GM12878 (cell line): ENCODE data around the gene TMPRSS13. TPM values are rescaled to one million over a fixed set of nuclear protein-coding genes. Genes with fewer than 3 reads are reported as not detected.

ENCODE experiments used
- ATAC-seq: fragments of 200-7000 bp; cut with Tn5 transposase; 3 replicates; pipeline ENCODE4 v1.9.1; 2020; ENCODE audit warnings: mild to moderate bottlenecking, moderate library complexity
- BruUV-seq: library from RNA; stranded (reverse); fragments of 400-500 nt; replicated peaks from 2 replicates; lab custom pipeline; 2021; lab: Mats Ljungman, UMichigan
- CTCF ChIA-PET: fragments of 300-600 bp; sonication (Branson Sonifier 250); formaldehyde crosslinking; extraction: SDS; loops from one replicate; lab custom pipeline; 2021; ENCODE audit warnings: inconsistent platforms; lab: Yijun Ruan, JAX
- POLR2A ChIA-PET: fragments of 350-600 bp; formaldehyde crosslinking; extraction: SDS; loops from one replicate; lab custom pipeline; 2021; ENCODE audit warnings: inconsistent platforms; lab: Charles Lee
- RAD21 ChIA-PET: fragments of 300-600 bp; sonication (Branson Sonifier 250); formaldehyde crosslinking; loops from one replicate; lab custom pipeline; 2023; ENCODE audit warnings: antibody characterized with exemption; ENCODE audit not compliant: unreplicated experiment; lab: Charles Lee
- SMC1A ChIA-PET: fragments of 300-600 bp; sonication (Branson Sonifier 250); formaldehyde crosslinking; loops from one replicate; lab custom pipeline; 2023; ENCODE audit not compliant: unreplicated experiment, uncharacterized antibody; lab: Charles Lee
- DNase-seq: peaks from one replicate; pipeline ENCODE4 v3.0.0-alpha.2; 2011; ENCODE audit warnings: low read depth, low spot score
- FAIRE-seq: peaks from 3 replicates; lab custom pipeline; 2011; peaks lifted over from hg19 to GRCh38; lab: Jason Lieb, UNC
- H2AFZ ChIP-seq: 2 replicates; pipeline ENCODE4 v1.6.0; 2011; ENCODE audit warnings: low read depth, low read length, control low read depth; ENCODE audit not compliant: control insufficient read depth
- H3K27ac ChIP-seq: 2 replicates; pipeline ENCODE4 v1.5.1; 2011; ENCODE audit warnings: control low read depth; ENCODE audit not compliant: control insufficient read depth, insufficient read depth
- H3K27me3 ChIP-seq, 2 experiments: replicated peaks in 1 of 2; 2 replicates each; pipeline versions ENCODE4 v1.6.0 to v1.6.1; 2011; ENCODE audit warnings: low read length in 1 of 2; ENCODE audit not compliant: control insufficient read depth in 2 of 2, insufficient read depth in 2 of 2
- H3K36me3 ChIP-seq, 2 experiments: 2 replicates each; pipeline ENCODE4 v1.5.1; 2011; ENCODE audit warnings: low read length in 1 of 2; ENCODE audit not compliant: control insufficient read depth in 2 of 2, insufficient read depth in 2 of 2
- H3K4me1 ChIP-seq: 2 replicates; pipeline ENCODE4 v1.6.1; 2011; ENCODE audit warnings: mild to moderate bottlenecking, low read length, moderate library complexity, mixed read lengths; ENCODE audit not compliant: control insufficient read depth, insufficient read depth
- H3K4me2 ChIP-seq: 2 replicates; pipeline ENCODE4 v1.6.0; 2011; ENCODE audit warnings: control low read depth; ENCODE audit not compliant: control insufficient read depth, insufficient read depth
- H3K4me3 ChIP-seq: fragments of 200-600 bp; sonication (generic); 2 replicates; pipeline ENCODE4 v1.5.1; 2016
- H3K79me2 ChIP-seq: 2 replicates; pipeline ENCODE4 v1.6.0; 2011; ENCODE audit warnings: low read length; ENCODE audit not compliant: control insufficient read depth, insufficient read depth
- H3K9ac ChIP-seq: 2 replicates; pipeline ENCODE4 v1.8.0; 2011; ENCODE audit warnings: low read length, control low read depth, mixed read lengths; ENCODE audit not compliant: control insufficient read depth, insufficient read depth
- H3K9me3 ChIP-seq: replicated peaks from 3 replicates; pipeline ENCODE4 v1.5.1; 2011; ENCODE audit warnings: mild to moderate bottlenecking, low read length; ENCODE audit not compliant: control insufficient read depth, insufficient read depth
- H4K20me1 ChIP-seq: 2 replicates; pipeline ENCODE4 v1.6.0; 2011; ENCODE audit not compliant: control insufficient read depth, insufficient read depth
- CHD1 ChIP-seq: IDR thresholded peaks from 2 replicates; pipeline ENCODE4 v1.6.1; 2012; ENCODE audit warnings: low read depth, low read length, improper control_type of control experiment
- CHD4 ChIP-seq: fragments of 200-600 bp; sonication (generic); IDR thresholded peaks from 2 replicates; pipeline ENCODE4 v1.6.1; 2016; ENCODE audit warnings: mild to moderate bottlenecking
- CREM ChIP-seq: IDR thresholded peaks from 2 replicates; pipeline ENCODE4 v1.6.1; 2014; ENCODE audit warnings: antibody characterized with exemption, low read depth
- EED ChIP-seq: sonication (generic); IDR thresholded peaks from 2 replicates; pipeline ENCODE4 v1.6.1; 2016; ENCODE audit warnings: antibody characterized with exemption, low read depth
- HDAC6 ChIP-seq: fragments of 200-600 bp; sonication (generic); IDR thresholded peaks from one replicate; pipeline ENCODE4 v1.8.0; 2017; ENCODE audit warnings: antibody characterized with exemption; ENCODE audit not compliant: unreplicated experiment
- RUNX3 ChIP-seq: IDR thresholded peaks from 2 replicates; pipeline ENCODE4 v1.6.1; 2012; ENCODE audit warnings: low read length, inconsistent platforms
- SIN3A ChIP-seq: IDR thresholded peaks from 2 replicates; pipeline ENCODE4 v1.6.1; 2012; ENCODE audit warnings: low read depth, low read length, improper control_type of control experiment
- TBL1XR1 ChIP-seq: IDR thresholded peaks from 2 replicates; pipeline ENCODE4 v1.6.1; 2012; ENCODE audit warnings: low read depth, low read length, improper control_type of control experiment
- WGBS: methylation state at CpG from one replicate; pipeline ENCODE4 v1.1.6; 2016; ENCODE audit warnings: low lambda C conversion rate; ENCODE audit not compliant: insufficient replicate concordance, insufficient coverage; ENCODE audit errors: missing lambda C conversion rate; 5-methylcytosine and 5-hydroxymethylcytosine counted together
- in situ Hi-C: fragments of 300-500 bp; cut with MboI; formaldehyde crosslinking; loops from 9 replicates; pipeline ENCODE4 v1.14.3; 2018; ENCODE audit warnings: mixed read lengths
- intact Hi-C: fragments of 100-400 bp; cut with micrococcal nuclease; formaldehyde crosslinking; loops from one replicate; pipeline ENCODE4 v1.14.2; 2022; ENCODE audit not compliant: unreplicated experiment
- polyA plus RNA-seq, 11 experiments: library from polyadenylated mRNA; depleted of rRNA in 4 of 11; unstranded in 6 of 11; stranded (reverse) in 5 of 11; fragments of >200 nt; fragmentation: Nextera tagmentation in 4 of 11; fragmentation: Illumina TruSeq in 1 of 11; extraction: Ambion mirVana in 4 of 11; extraction: Trizol in 1 of 11; gene quantifications; 1 replicate in 1 of 11; 2 replicates in 10 of 11; pipeline versions ENCODE4 v1.2.1 to v1.2.3, GENCODE V29; 2011 to 2016; ENCODE audit warnings: inconsistent platforms in 2 of 11, missing spikeins in 2 of 11, low read depth in 1 of 11
- total RNA-seq, 4 experiments: library from RNA; depleted of rRNA in 3 of 4; stranded (reverse); fragments of >200 nt in 3 of 4; fragmentation: Illumina TruSeq in 1 of 4; extraction: Trizol in 1 of 4; gene quantifications; 2 replicates each; pipeline versions ENCODE4 v1.2.1 to v1.2.3, GENCODE V29; 2013 to 2021
- TF ChIP-seq, protein P1 (sequence below): IDR thresholded peaks from 2 replicates; pipeline ENCODE4 v1.6.1; 2012; ENCODE audit warnings: mild to moderate bottlenecking, low read depth, low read length
- TF ChIP-seq, protein P2 (sequence below): fragments of 450-650 bp; IDR thresholded peaks from 2 replicates; pipeline ENCODE4 v1.6.1; 2016; ENCODE audit warnings: mild to moderate bottlenecking
- TF ChIP-seq, protein P3 (sequence below): IDR thresholded peaks from 2 replicates; pipeline ENCODE4 v1.6.1; 2011; ENCODE audit warnings: borderline replicate concordance, low read depth, mild to moderate bottlenecking, moderate library complexity, mixed read lengths, low read length; ENCODE audit not compliant: insufficient read depth; ENCODE audit errors: extremely low read length

The TMPRSS13 gene
- total and polyA plus RNA-seq, 10 of the 15 experiments (the other 5 are each of a cell fraction or from before 2014, with no cell fraction given) = 0.05 to 0.50 (median 0.26) TPM; not detected in 2

DNA sequence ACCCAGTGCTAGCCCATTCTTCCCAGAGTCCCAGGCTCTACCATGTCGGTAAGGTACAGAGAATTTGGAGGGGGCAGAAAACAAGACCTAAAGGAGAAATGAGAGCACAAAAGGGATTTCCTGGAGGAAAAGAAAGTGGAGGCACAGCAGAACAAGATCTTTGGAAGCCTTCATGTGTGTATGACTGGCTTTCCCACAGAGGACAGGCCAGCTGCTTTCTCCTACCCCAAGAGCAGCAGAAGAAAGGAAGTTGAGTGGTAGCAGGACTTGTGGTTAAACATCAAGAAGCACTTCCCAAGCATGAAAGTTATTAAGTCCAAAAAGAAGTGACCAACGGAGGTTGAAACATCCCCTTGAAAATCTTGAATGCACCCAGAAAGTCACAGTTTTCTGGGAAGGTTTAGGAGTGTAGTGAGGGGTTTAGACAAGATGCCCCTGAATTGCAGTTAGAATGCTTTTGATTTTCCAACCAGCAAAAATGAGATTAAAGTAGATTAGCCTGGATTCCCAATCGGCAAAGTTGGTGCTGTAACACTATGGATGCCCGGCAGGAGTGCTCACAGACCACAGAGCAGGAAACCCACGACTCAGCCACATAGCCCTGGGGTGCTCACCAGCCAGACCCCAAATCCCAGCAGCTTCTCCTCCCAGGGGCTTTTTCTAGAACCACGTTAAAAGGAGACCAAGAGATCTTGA, 608 bp downstream of the TMPRSS13 start:
- no peak overlapping the region for H3K9ac ChIP-seq
- RAD21 ChIA-PET = interaction anchor here (1.0 to 1.1 kb wide), 2 partner anchors 18 to 113 kb away, joined by 3 to 7 read pairs; no protein-coding TSS in a partner anchor
- WGBS = 27% methylated on average over 6 of the region's 6 CpGs
- FAIRE-seq = no peak
- BruUV-seq = no TSS peak
- ATAC-seq = no peak
- in situ Hi-C loops (no loop called here), intact Hi-C loops (no loop called here)
- H3K79me2 ChIP-seq = no peaks in the 10 kb centered on the region
- SMC1A ChIA-PET = interaction anchor here (0.6 to 10.7 kb wide), 5 partner anchors 8 to 18 kb away, joined by 3 to 160 read pairs (median 8); no protein-coding TSS in a partner anchor
- no peak overlapping the region for H3K4me3 ChIP-seq
- DNase-seq = no peak
- no peaks in the 10 kb centered on the region for H3K36me3 ChIP-seq
- no peak for TF ChIP-seq CREM
- TF ChIP-seq HDAC6 = no peak
- TF ChIP-seq, protein P1, sequence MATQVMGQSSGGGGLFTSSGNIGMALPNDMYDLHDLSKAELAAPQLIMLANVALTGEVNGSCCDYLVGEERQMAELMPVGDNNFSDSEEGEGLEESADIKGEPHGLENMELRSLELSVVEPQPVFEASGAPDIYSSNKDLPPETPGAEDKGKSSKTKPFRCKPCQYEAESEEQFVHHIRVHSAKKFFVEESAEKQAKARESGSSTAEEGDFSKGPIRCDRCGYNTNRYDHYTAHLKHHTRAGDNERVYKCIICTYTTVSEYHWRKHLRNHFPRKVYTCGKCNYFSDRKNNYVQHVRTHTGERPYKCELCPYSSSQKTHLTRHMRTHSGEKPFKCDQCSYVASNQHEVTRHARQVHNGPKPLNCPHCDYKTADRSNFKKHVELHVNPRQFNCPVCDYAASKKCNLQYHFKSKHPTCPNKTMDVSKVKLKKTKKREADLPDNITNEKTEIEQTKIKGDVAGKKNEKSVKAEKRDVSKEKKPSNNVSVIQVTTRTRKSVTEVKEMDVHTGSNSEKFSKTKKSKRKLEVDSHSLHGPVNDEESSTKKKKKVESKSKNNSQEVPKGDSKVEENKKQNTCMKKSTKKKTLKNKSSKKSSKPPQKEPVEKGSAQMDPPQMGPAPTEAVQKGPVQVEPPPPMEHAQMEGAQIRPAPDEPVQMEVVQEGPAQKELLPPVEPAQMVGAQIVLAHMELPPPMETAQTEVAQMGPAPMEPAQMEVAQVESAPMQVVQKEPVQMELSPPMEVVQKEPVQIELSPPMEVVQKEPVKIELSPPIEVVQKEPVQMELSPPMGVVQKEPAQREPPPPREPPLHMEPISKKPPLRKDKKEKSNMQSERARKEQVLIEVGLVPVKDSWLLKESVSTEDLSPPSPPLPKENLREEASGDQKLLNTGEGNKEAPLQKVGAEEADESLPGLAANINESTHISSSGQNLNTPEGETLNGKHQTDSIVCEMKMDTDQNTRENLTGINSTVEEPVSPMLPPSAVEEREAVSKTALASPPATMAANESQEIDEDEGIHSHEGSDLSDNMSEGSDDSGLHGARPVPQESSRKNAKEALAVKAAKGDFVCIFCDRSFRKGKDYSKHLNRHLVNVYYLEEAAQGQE = no peak
- no peak for TF ChIP-seq SIN3A
- peak; percentile 15; the same call in 1 of the 2 replicates for TF ChIP-seq EED
- TF ChIP-seq RUNX3 = peak; percentile 39
- no peak for TF ChIP-seq CHD4
- TF ChIP-seq TBL1XR1 = no peak
- TF ChIP-seq, protein P2, sequence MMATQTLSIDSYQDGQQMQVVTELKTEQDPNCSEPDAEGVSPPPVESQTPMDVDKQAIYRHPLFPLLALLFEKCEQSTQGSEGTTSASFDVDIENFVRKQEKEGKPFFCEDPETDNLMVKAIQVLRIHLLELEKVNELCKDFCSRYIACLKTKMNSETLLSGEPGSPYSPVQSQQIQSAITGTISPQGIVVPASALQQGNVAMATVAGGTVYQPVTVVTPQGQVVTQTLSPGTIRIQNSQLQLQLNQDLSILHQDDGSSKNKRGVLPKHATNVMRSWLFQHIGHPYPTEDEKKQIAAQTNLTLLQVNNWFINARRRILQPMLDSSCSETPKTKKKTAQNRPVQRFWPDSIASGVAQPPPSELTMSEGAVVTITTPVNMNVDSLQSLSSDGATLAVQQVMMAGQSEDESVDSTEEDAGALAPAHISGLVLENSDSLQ = no peak
- TF ChIP-seq CHD1 = no peak
- TF ChIP-seq, protein P3, sequence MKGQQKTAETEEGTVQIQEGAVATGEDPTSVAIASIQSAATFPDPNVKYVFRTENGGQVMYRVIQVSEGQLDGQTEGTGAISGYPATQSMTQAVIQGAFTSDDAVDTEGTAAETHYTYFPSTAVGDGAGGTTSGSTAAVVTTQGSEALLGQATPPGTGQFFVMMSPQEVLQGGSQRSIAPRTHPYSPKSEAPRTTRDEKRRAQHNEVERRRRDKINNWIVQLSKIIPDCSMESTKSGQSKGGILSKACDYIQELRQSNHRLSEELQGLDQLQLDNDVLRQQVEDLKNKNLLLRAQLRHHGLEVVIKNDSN = no peak
- peaks cover 26% of the 10 kb centered on the region for H3K4me1 ChIP-seq
- H2AFZ ChIP-seq = no peak overlapping the region
- no peaks in the 10 kb centered on the region for H4K20me1 ChIP-seq
- H3K4me2 ChIP-seq = no peak overlapping the region
- H3K27me3 ChIP-seq = no peaks in the 10 kb centered on the region
- no peak overlapping the region for H3K27ac ChIP-seq
- no peaks in the 10 kb centered on the region for H3K9me3 ChIP-seq
- POLR2A ChIA-PET = interaction anchor here (1.6 kb wide), 1 partner anchor 21 kb away, joined by 5 read pairs; no protein-coding TSS in a partner anchor
- CTCF ChIA-PET = interaction anchor here (1.0 to 5.7 kb wide), 7 partner anchors 9 to 111 kb away, joined by 3 to 59 read pairs (median 3); no protein-coding TSS in a partner anchor
